NCI-H345 (cell line): ENCODE data around the gene C16orf89.

Source experiments
- DNase-seq: peaks from one replicate; lab custom pipeline; 2025; lab: John Stamatoyannopoulos, UW

Gene C16orf89

DNA sequence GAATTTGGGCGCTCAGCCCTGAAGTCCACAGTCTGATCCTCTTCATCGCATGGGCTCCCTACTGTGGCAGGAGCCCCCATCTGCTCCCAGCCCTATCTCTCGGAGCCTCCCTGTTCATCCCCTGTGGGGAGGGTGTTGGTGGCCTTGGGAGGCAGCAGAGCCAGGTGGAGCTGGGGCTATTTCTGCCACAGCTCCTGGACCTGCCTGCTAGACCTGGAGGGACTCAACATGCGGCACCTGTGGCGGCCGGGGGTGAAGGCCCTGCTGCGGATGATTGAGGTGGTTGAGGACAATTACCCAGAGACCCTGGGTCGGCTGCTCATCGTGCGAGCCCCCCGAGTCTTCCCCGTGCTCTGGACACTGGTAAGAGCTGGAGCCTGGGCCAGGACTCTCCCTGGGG, 62.5 kb downstream of the C16orf89 start:
- no peak for DNase-seq

DNA sequence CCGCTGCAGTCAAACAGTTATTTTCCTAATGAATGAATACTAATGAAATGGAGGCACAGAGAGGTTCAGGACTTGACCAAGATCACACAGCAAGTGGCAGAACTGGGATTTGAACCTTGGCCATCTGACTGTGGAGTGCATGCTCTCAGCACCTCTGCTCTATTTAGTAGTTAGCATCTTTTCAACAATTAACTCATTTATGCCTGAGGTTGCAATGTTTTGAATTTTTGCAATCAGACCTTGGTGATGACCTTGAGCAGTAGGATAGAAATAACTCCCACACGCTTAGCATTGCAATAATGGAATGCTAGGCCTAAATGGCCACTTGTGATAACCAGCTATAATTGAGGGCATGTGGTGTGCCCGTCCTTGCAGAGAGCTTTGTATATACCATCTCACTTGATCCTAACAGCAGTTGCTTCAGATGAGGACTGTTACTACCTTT, 63.0 kb downstream of the C16orf89 start:
- no peak for DNase-seq

DNA sequence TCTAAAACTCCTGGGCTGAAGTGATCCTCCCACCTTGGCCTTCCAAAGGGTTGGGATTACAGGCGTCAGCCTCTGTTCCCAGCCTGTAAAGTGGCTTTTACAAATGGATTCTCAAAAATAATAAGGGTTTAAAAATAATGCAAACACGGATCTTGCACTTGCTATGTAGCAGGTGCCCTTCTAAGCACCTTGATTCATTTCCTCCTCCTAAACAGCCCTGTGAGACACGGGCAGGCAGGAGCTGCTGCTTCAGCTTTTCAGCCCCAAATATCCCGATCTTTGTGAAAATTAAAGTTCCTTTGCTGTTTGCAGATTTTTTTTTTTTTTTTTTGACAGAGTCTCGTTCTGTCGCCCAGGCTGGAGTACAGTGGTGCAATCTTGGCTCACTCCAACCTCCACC, 63.8 kb downstream of the C16orf89 start:
- no peak for DNase-seq

DNA sequence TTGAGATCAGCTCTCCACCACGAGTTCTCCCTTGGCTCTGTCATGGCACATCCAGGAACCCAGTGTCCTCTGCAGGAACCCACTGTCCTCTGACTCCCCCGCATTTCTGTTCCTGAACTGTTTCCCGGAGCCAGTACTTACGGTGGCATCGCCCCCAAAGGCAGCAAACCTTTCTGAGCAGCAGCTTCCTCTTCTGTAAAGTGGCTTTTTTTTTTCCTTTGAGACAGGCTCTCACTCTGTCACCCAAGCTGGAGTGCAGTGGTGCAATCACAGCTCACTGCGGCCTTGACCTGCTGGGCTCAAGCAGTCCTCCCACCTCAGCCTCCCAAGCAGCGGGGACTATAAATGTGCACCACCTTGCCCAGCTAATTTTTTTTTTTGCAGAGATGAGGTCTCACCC, 64.2 kb downstream of the C16orf89 start:
- DNase-seq = no peak

DNA sequence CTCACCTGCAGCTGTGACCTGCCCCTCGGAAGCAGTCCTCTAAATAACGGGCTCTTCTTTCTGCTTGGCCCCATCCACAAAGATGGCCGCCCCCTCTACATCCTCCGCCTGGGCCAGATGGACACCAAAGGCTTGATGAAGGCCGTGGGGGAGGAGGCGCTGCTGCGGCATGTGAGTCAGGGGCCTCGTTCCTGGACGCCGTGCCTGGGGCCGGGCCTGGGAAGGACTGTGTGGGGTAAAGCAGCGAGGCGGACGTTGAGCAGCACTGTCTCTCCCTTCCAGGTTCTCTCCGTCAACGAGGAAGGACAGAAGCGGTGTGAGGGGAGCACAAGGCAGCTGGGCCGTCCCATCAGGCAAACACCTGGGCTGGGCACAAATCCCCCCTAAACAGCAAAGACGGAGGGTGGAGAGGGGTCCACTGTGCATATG, 65.2 kb downstream of the C16orf89 start:
- DNase-seq = no peak

DNA sequence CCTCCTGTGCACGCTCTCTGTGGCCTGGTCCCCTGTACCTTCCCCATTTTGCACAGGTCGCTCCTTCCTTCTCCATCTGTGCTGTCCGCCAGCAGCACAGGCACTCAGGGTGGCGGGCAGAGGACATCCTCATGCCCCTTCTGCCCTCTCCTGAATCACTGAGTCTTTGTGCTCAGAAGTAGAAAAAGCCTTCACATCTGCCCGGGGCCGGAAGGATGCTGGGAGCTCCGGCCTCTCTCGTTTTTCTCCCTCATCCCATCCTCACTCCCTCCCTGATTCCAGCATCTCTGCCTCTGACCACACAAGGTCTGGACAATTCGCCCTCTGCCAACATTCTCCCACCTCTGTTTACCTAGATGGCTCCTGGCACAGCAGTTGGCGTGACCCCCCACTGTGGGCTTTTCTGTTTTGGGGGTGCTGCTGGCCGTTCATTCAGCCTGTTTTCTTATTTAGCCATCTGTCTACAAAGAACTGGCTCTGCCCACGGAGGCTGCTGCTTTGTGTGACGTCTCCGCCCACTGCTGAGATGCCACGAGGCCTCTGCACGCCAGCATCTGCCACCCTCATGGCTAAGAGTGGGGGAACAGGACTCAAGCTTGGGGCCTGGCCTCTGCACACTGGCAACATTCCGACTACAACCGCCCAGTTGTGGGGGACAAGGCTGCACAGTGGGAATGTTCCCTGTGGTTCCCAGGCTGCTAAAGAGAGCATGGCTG, 70.9 kb downstream of the C16orf89 start:
- DNase-seq = no peak
